ENCODE results near the gene ZFPL1.

The ZFPL1 gene

GRCh38 chr11:65060913-65061408 lies 23.1 kb upstream of the ZFPL1 start:
- DNase-seq (ENCODE audit: low read depth): no peak

- no peak for DNase-seq (ENCODE audit: low read depth)
Measured at GRCh38 chr11:65063532-65063931, 20.5 kb upstream of the ZFPL1 start.

GRCh38 chr11:65064847-65065240 lies 19.2 kb upstream of the ZFPL1 start:
- no peak for DNase-seq (ENCODE audit: low read depth)

- no peak for DNase-seq (ENCODE audit: low read depth)
Measured at GRCh38 chr11:65065851-65066250, 18.2 kb upstream of the ZFPL1 start.

DNA sequence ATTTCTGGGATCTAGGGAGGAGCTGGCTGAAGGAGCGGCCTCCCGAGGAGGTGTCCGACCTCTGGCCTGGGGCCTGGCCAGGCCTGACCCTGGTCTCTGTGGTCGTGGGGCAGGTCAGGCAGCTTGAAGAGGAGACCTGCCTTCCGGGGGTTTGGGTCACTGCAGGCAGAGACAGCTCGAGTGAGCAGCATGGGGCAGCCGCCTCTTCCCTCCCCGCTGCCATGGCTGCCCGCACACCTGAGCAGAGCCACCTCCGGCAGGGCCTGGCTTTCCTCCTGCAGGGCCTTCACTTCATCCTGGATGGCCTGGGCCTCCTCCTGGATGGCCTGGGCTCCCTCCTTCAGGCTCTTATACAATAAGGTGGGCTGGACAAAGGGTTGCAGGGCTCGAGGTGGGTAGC lies 17.7 kb upstream of the ZFPL1 start:
- DNase-seq (ENCODE audit: low read depth): no peak

GRCh38 chr11:65066805-65067291 lies 17.2 kb upstream of the ZFPL1 start:
- DNase-seq (ENCODE audit: low read depth): no peak

GRCh38 chr11:65067446-65067845 lies 16.6 kb upstream of the ZFPL1 start:
- DNase-seq (ENCODE audit: low read depth): no peak

DNA sequence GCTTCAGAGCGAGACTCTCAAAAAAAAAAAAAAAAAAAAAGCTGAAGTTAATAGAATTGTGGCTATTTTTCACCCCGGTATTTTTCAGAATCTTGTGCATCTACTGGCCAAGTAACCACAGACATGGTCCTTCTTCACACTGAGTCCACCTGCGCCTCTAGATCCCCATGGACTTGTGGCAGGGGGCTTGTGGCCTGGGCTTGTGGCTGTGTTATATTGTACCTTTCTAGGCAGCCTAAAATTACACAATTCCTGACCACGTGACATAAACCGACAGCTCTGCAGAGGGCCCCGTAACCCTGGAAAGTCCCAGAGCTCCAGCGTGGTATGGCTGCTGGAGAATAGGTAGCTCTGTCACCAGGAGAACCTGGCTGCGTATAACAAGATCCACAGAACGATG lies 14.8 kb upstream of the ZFPL1 start:
- no peak for DNase-seq (ENCODE audit: low read depth)

- DNase-seq (ENCODE audit: low read depth): no peak
Measured at GRCh38 chr11:65071907-65072630, 12.0 kb upstream of the ZFPL1 start.

DNA sequence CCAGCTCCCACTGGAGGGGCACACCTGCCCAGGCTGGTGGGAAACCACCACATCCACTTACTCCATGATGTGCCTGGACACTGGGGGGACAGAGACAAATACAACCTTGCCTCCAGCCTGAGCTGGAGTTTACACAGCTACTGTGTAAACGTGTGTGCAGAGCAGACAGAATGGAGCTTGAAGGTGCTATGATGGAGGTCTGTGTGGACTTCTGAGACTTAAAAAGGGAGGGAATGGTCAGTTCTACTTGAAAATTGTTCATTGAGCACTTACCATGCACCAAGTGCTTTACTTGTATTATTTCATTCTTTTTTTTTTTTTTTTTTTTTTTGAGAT lies 11.4 kb upstream of the ZFPL1 start:
- DNase-seq (ENCODE audit: low read depth): no peak

GRCh38 chr11:65077451-65077850 lies 6.6 kb upstream of the ZFPL1 start:
- no peak for DNase-seq (ENCODE audit: low read depth)

DNA sequence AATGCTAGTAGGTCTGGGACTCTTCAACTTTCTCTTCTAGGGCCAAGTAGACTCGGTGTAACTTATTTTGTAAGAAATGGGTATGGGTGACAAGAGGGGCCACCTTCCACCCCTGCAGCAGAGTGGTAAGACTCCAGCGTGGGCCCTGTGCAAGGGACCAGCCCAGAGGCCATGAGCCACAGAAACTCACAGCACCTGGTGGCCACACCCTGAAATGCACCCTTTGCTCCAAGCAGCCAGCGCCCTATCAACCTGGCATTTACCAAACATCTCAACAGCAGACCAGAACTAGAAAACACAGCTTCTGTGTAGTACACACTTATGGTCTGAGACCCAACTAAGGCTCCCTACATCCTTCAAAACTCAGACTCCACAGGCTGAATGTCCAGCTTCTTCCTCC lies 5.9 kb upstream of the ZFPL1 start:
- peak; percentile 56 for DNase-seq (ENCODE audit: low read depth)

- no peak for DNase-seq (ENCODE audit: low read depth)
Measured at GRCh38 chr11:65078786-65079342, 5.2 kb upstream of the ZFPL1 start.

DNA sequence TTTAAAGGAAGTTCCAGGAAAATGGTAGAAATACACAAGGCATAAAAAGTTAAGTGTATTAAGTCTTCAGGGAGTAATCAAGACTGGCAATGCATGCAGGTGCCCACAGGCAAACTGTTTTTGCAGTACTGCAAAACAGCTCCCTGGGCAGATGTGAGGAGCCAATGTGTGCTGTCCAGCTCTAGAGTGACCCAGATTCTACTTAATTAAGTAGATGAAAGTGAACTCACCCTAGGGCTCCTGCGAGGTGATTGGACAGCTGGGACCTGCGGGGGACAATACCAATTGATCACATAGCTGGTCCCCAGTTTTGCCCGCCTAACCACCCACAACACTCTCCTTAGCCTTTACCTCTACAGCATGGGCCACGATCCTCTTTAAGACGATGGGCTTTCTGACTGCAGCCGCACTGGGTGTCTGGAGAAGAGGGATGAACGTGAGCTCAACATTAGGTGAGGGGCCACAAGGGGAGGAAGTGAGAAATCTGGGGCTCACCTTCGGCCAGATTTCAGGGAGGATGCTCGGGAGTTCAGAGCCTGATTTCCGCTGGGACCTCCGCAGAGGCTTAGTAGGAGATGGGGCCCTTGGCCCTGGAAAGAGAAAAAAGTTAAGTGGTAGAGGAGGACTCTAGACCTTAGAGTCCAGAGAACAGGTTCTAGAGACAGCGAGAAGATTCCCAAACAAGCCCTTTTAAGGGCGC lies 738 bp upstream of the ZFPL1 start:
- DNase-seq (ENCODE audit: low read depth): no peak

GRCh38 chr11:65084598-65085375 lies 765 bp downstream of the ZFPL1 start:
- DNase-seq (ENCODE audit: low read depth): no peak

GRCh38 chr11:65085446-65085845 lies 1.4 kb downstream of the ZFPL1 start:
- no peak for DNase-seq (ENCODE audit: low read depth)

DNA sequence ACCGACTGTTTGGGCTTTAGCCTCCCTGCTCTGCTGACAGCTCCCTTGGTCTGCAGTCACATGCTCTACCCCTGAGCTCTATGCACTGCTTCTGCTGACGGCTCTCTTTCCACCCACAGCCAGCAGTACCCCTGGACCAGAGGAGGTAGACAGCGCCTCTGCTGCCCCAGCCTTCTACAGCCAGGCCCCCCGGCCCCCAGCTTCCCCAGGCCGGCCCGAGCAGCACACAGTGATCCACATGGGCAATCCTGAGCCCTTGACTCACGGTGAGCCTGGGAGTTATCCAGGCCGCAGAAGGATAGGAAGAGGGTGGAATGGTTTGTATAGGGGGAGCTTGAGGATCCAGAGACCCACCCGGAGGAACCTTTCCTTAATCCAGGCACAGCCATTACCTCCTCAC lies 2.8 kb downstream of the ZFPL1 start:
- no peak for DNase-seq (ENCODE audit: low read depth)

GRCh38 chr11:65087216-65087615 lies 3.2 kb downstream of the ZFPL1 start:
- DNase-seq (ENCODE audit: low read depth): no peak

DNA sequence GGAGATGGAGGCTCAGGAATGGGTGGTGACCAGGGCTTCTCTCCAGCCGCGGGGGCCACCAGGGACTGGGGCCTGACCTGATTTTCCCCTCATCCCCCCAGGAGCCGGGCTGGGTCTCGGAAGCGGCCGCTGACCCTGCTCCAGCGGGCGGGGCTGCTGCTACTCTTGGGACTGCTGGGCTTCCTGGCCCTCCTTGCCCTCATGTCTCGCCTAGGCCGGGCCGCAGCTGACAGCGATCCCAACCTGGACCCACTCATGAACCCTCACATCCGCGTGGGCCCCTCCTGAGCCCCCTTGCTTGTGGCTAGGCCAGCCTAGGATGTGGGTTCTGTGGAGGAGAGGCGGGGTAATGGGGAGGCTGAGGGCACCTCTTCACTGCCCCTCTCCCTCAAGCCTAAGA lies 3.8 kb downstream of the ZFPL1 start:
- DNase-seq (ENCODE audit: low read depth): no peak

- DNase-seq (ENCODE audit: low read depth): no peak
Measured at GRCh38 chr11:65089621-65090020, 5.6 kb downstream of the ZFPL1 start.

DNA sequence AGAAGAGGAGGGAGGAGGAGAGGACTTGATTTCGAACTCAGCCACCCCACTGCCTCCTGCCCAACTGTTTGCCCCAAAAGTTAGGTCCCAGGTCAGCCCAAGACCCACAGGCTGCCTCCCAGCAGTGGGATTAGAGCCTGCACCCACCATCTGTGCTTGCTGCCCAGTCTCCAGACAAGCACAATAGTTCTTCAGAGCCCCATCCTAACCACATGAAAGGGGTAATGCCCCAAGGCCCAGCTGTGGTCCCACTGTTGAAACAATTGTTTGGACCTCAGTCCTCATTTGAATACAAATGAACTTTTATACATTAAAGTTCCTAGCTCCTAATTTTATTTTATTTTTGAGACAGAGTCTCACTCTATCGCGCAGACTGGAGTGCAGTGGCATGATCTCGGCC lies 6.6 kb downstream of the ZFPL1 start:
- no peak for DNase-seq (ENCODE audit: low read depth)

GRCh38 chr11:65095427-65095826 lies 11.4 kb downstream of the ZFPL1 start:
- DNase-seq (ENCODE audit: low read depth): no peak
